IMR-90 (cell line): Measurements from ENCODE around the gene CNTLN.
"Not testable (repeated sequence)": the region's sequence is repeated elsewhere in the genome, so short reads cannot be mapped to it uniquely, and the experiment has no call there.

ENCODE experiments used
- BHLHE40 ChIP-seq: fragments of 150-350 bp; IDR thresholded peaks from 2 replicates; pipeline ENCODE4 v1.6.1; 2016; ENCODE audit warnings: mild to moderate bottlenecking, low read depth, low read length
- CEBPB ChIP-seq: IDR thresholded peaks from 2 replicates; pipeline ENCODE4 v1.6.1; 2012; ENCODE audit warnings: low read depth, low read length, improper control_type of control experiment
- CTCF ChIP-seq: conservative IDR thresholded peaks from 2 replicates; pipeline ENCODE4 v1.5.1; 2012; ENCODE audit warnings: mild to moderate bottlenecking, low read depth, low read length, improper control_type of control experiment
- ELK1 ChIP-seq: fragments of 150-350 bp; IDR thresholded peaks from 2 replicates; pipeline ENCODE4 v1.6.1; 2016; ENCODE audit warnings: low read depth, mild to moderate bottlenecking, low read length, moderate library complexity, borderline replicate concordance
- FOS ChIP-seq: fragments of 150-350 bp; IDR thresholded peaks from 2 replicates; pipeline ENCODE4 v1.6.1; 2016; ENCODE audit warnings: low read depth, low read length
- MAFK ChIP-seq: IDR thresholded peaks from 2 replicates; pipeline ENCODE4 v1.6.1; 2012; ENCODE audit warnings: low read depth, low read length, improper control_type of control experiment
- NFE2L2 ChIP-seq: fragments of 150-350 bp; IDR thresholded peaks from 2 replicates; pipeline ENCODE4 v1.6.1; 2016; ENCODE audit warnings: low read depth, mild to moderate bottlenecking, low read length
- POLR2A ChIP-seq: IDR thresholded peaks from 2 replicates; pipeline ENCODE4 v1.6.1; 2012; ENCODE audit warnings: mild to moderate bottlenecking, low read depth, low read length
- RAD21 ChIP-seq: IDR thresholded peaks from 2 replicates; pipeline ENCODE4 v1.6.1; 2012; ENCODE audit warnings: low read length, improper control_type of control experiment
- RCOR1 ChIP-seq: IDR thresholded peaks from 2 replicates; pipeline ENCODE4 v1.6.1; 2012; ENCODE audit warnings: mild to moderate bottlenecking, low read length, improper control_type of control experiment; ENCODE audit not compliant: insufficient replicate concordance
- RFX5 ChIP-seq: IDR thresholded peaks from 2 replicates; pipeline ENCODE4 v1.8.0; 2012; ENCODE audit warnings: low read depth, mild to moderate bottlenecking, low read length, moderate library complexity
- USF2 ChIP-seq: fragments of 150-350 bp; IDR thresholded peaks from 2 replicates; pipeline ENCODE4 v1.6.1; 2017; ENCODE audit warnings: mild to moderate bottlenecking, antibody characterized with exemption, low read length, low read depth

GRCh38 chr9:17445126-17445525 lies 310.3 kb downstream of the CNTLN start:
- not testable (repeated sequence) for TF ChIP-seq POLR2A, CTCF, RAD21, ELK1, CEBPB, RCOR1, BHLHE40, MAFK, USF2, FOS, RFX5, NFE2L2
